H1 (cell line): Measurements from ENCODE around the gene PHLDB3. TPM values are rescaled to one million over a fixed set of nuclear protein-coding genes. Genes with fewer than 3 reads are reported as not detected.

Experiments used
- BACH1 ChIP-seq: IDR thresholded peaks from 2 replicates; pipeline ENCODE4 v1.6.1; 2012; ENCODE audit warnings: low read length, improper control_type of control experiment
- EZH2 ChIP-seq: fragments of 200-600 bp; sonication (generic); IDR thresholded peaks from 2 replicates; pipeline ENCODE4 v1.7.1; 2012; ENCODE audit warnings: low read depth, mild to moderate bottlenecking, moderate library complexity, low read length, inconsistent platforms; ENCODE audit not compliant: severe bottlenecking
- JUND ChIP-seq: IDR thresholded peaks from 2 replicates; pipeline ENCODE4 v1.6.1; 2011; ENCODE audit warnings: mild to moderate bottlenecking, improper control_type of control experiment, low read length
- RBBP5 ChIP-seq: IDR thresholded peaks from 2 replicates; pipeline ENCODE4 v1.7.1; 2012; ENCODE audit warnings: low read depth, mild to moderate bottlenecking, inconsistent platforms, low read length, moderate library complexity, borderline replicate concordance
- RFX5 ChIP-seq: IDR thresholded peaks from 2 replicates; pipeline ENCODE4 v1.6.1; 2011; ENCODE audit warnings: low read depth, low read length, improper control_type of control experiment, borderline replicate concordance
- TAF1 ChIP-seq: IDR thresholded peaks from 2 replicates; pipeline ENCODE4 v1.6.1; 2011; ENCODE audit warnings: mild to moderate bottlenecking, low read depth, low read length
- polyA plus RNA-seq, 7 experiments: library from polyadenylated mRNA; depleted of rRNA in 3 of 7; stranded (reverse) in 5 of 7; unstranded in 2 of 7; fragments of >200 nt in 5 of 7; fragments of 200-250 nt in 2 of 7; gene quantifications; 1 replicate in 5 of 7; 2 replicates in 1 of 7; 4 replicates in 1 of 7; pipeline versions ENCODE4 v1.2.1 to v1.2.3, GENCODE V29; 2011 to 2013; ENCODE audit warnings: missing spikeins in 2 of 7, mixed read lengths in 2 of 7
- total RNA-seq: library from RNA; stranded (reverse); fragmentation: NEBNext Ultra II Directional; extraction: Animal tissue kit (Norgen Biotek cat#: 25700); gene quantifications from 2 replicates; pipeline ENCODE4 v1.2.1, GENCODE V29; 2021

The PHLDB3 gene
- total and polyA plus RNA-seq, 2 of the 8 experiments (the other 6 are each of a cell fraction or from before 2014, with no cell fraction given): 4.0 to 8.5 TPM

DNA sequence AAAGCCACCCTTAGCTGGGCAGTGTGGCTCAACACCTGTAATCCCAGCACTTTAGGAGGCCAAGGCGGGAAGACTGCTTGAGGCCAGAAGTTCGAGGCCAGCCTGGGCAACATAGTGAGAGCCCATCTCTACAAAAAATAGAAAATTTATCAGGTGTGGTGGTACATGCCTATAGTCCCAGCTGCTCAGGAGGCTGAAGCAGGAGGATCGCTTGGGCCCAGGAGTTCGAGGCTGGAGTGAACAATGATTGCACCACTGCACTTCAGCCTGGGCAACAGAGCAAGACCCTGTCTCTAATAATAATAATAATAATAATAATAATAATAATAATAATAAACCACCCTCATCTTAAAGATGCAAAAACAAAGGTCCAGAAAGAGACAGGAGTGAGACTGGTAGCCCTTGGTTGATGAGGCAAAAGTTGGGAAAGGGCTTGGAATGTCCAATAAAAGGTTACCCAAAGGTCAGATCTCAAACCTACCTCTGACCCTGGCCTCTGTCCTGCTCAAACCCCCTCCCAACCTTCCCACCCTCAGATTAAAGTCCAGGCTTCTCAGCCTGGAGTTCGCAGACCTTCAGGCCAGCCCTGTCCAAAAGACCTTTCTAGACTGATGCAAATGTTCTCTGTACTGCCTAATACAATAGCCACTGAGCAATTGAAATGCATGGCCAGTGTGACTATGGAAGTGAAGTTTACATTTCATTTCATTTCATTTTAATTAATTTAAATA, 37.5 kb upstream of the PHLDB3 start (continued):
- no peak for TF ChIP-seq TAF1
- no peak for TF ChIP-seq JUND
- TF ChIP-seq BACH1: no peak
- no peak for TF ChIP-seq RBBP5
- no peak for TF ChIP-seq EZH2
- TF ChIP-seq RFX5: no peak
